Spinal cord (tissue), 10 donors: ENCODE results near the gene LZTR1. TPM values are rescaled to one million over a fixed set of nuclear protein-coding genes. Genes with fewer than 3 reads are reported as not detected.

Experiments
- DNase-seq, 6 donors: peaks; one replicate each; pipeline versions ENCODE4 v3.0.0 to v3.0.0-alpha.2; 2013 to 2015; ENCODE audit warnings: low spot score in 6 of 6, low read depth in 4 of 6
- H3K27ac ChIP-seq: one replicate; pipeline ENCODE4 v1.5.1; 2013; ENCODE audit warnings: low read depth, low read length, control low read depth
- H3K27me3 ChIP-seq: one replicate; pipeline ENCODE4 v1.6.1; 2013; ENCODE audit warnings: low read length; ENCODE audit not compliant: control insufficient read depth, insufficient read depth
- H3K36me3 ChIP-seq: one replicate; pipeline ENCODE4 v1.6.1; 2013; ENCODE audit warnings: low read length; ENCODE audit not compliant: control insufficient read depth, insufficient read depth
- H3K4me1 ChIP-seq: one replicate; pipeline ENCODE4 v1.6.1; 2013; ENCODE audit warnings: low read length; ENCODE audit not compliant: control insufficient read depth, insufficient read depth
- H3K4me3 ChIP-seq: one replicate; pipeline ENCODE4 v1.5.1; 2013; ENCODE audit warnings: low read depth, low read length, control low read depth
- H3K9me3 ChIP-seq: one replicate; pipeline ENCODE4 v1.6.1; 2013; ENCODE audit warnings: low read length; ENCODE audit not compliant: control insufficient read depth, insufficient read depth
- WGBS: methylation state at CpG from one replicate; pipeline ENCODE4 v1.1.5; 2013; ENCODE audit warnings: missing lambda C conversion rate; ENCODE audit not compliant: insufficient coverage; 5-methylcytosine and 5-hydroxymethylcytosine counted together
- polyA plus RNA-seq, 2 donors: library from polyadenylated mRNA; unstranded; fragments of 120-200 nt; gene quantifications; one replicate each; pipeline ENCODE4 v1.2.1, GENCODE V29; 2013; ENCODE audit not compliant: insufficient read length in 2 of 2
- total RNA-seq, 2 donors: library from RNA; depleted of rRNA in 1 of 2; stranded (reverse); fragments of 120-200 nt in 1 of 2; fragments of >200 nt in 1 of 2; gene quantifications; one replicate each; pipeline versions ENCODE4 v1.2.3 to v1.2.4, GENCODE V29; 2013 to 2014
- donor health status: healthy.

The LZTR1 gene
- total and polyA plus RNA-seq, 4 donors: 44.8 to 93.6 (median 67.5) TPM

DNA sequence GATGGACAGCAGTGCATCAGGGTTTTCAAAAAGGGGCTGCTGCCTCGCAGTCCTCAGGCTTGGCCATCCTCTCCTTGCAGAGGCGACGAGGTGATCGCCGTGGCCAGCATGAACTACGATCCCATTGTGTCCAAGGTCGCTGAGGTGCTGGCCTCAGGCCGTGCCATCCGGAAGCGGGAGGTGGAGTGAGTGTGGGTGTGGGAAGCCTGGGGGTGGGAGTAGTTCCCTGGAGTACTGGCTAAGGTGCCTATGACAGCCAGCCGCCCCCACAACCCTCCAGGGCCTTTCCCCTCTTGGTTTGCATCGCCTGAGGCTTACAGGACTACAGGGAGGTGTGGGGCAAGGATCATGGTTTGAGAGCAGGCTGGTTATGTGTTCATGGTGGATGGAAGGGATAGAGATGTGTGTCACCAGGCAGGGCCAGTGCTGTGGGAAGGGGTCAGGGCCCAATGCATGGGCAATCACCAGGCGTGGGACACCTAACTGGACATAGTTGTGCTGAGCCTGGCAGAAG lies 2.1 kb upstream of the LZTR1 start:
- Histone ChIP-seq H3K4me1 (peaks cover 43% of the 10 kb centered on the region), H3K36me3 (peaks cover 32% of the 10 kb centered on the region), H3K4me3 (peak overlapping the region; percentile 28), H3K27me3 (no peaks in the 10 kb centered on the region), H3K9me3 (no peaks in the 10 kb centered on the region), H3K27ac (no peak overlapping the region)
- WGBS: 32% methylated on average over 11 of the region's 13 CpGs
- no peak for DNase-seq

DNA sequence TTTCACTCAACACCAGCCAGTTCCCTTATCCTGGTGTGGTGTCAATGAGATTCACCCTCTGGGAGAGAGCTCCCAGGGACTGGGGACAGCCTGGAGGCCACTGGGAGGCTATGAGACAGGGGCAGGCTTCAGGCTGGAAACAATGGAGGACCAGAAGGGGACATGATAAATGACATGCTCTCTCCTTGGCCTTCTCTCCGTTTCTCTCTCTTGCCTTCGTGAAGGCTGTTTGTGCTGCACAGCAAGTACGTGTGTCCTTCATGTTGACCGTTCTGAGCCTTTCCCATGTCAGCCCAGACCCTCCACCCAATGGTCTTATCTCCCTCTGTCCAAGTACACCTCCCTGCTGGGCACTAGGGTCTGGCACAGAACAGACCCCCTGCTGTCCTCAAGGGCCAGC lies 1.6 kb upstream of the LZTR1 start:
- H3K4me1 ChIP-seq: peaks cover 43% of the 10 kb centered on the region
- H3K9me3 ChIP-seq: no peaks in the 10 kb centered on the region
- no peak overlapping the region for H3K27ac ChIP-seq
- DNase-seq: no peak
- H3K36me3 ChIP-seq: peaks cover 35% of the 10 kb centered on the region
- no peaks in the 10 kb centered on the region for H3K27me3 ChIP-seq
- H3K4me3 ChIP-seq: no peak overlapping the region
- 62% methylated on average over 4 of the region's 4 CpGs for WGBS

DNA sequence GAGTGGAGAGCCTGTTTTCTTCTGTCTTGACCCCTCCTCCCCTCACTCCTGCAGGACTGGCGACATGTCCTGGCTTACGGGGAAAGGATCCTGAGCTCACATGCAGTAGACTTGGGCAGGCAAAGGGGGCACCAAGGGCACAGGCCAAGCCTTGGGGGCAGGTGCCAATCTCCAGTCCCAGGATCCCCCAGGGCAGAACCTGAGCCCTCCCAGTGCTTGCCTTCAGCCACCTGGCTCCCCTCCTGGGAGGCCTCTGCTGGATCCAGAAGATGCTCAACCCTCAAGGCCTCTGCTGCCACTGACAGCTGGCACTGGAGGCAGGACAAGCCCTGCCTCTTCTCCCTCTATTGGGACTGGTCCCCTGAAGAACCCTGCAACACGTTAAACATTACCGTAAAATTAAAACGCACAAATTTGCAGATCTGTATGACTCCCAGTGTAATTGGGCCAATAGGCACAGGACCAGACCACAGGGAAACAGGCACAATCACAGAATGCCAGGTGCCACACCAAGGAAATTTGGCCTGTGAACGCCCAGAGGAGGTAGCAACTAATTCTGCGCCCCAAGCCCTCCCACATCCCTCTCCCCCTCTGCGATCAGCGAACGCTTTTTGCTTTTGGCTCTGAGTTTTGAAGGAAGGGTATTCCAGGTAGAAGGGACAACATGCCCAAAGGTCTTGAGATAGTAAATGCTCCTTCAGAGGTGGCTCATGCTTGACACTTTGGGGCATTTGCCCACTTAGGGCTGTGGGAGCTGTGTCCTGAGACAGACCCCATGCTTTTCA lies 967 bp upstream of the LZTR1 start:
- Histone ChIP-seq H3K27me3 (no peaks in the 10 kb centered on the region), H3K4me3 (peak overlapping the region; percentile 87), H3K36me3 (peaks cover 34% of the 10 kb centered on the region), H3K27ac (peak overlapping the region; percentile 91), H3K4me1 (peaks cover 43% of the 10 kb centered on the region), H3K9me3 (no peaks in the 10 kb centered on the region)
- 93% methylated on average over 4 of the region's 10 CpGs for WGBS
- no peak for DNase-seq

DNA sequence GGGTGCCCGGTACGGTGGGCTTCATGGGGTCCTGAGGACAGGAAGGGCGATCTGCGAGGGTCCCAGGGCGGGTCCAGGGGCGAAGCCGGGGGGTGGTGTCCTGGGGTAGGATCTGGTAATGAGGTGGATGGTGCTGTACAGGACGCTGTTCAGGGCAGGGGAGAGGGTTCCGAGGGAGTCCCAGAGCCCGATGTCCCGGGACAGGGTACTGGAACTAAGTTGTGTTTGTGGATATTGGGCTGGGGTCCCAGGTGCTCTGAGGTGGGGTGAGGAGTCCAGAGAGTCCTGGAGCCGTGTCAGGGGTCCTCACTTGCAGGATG lies 426 bp downstream of the LZTR1 start:
- H3K27me3 ChIP-seq: no peaks in the 10 kb centered on the region
- 1% methylated on average over 12 of the region's 12 CpGs for WGBS
- no peaks in the 10 kb centered on the region for H3K9me3 ChIP-seq
- H3K36me3 ChIP-seq: peaks cover 31% of the 10 kb centered on the region
- peak overlapping the region; percentile 87 for H3K4me3 ChIP-seq
- no peak for DNase-seq
- peak overlapping the region; percentile 40 for H3K27ac ChIP-seq
- H3K4me1 ChIP-seq: peaks cover 43% of the 10 kb centered on the region

DNA sequence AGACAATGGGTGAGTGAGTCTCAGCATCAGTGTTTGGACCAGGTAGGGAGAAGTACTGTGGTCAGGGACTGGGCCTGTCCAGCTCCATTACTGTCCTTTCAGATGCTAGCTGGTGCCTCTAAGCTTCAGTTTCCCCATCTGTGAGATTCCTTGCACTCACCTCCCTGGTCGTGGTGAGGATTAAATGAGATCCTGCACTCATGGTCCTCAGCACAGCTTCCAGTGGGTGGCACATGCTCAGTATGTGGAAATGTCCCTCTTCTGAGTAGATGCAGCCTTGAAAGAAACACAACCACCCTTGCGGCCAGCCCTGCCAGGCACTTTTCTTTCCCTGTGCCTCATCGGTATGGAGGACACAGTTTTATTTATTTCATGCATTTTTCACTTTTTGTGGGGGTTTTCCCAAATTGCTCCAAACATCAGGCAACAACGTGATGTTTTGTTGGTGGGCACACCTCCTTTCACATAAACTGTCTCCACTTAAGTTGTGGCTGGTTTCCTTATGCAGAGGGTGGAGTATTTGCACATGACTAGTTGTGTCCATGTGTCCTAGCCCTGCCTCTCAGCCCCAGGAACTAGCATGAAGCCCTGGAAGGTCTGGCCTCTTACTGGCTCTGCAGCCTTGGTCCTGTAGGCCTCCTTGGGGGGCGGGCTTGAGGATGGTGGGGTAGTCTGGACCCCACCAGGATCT lies 1.1 kb downstream of the LZTR1 start:
- Histone ChIP-seq H3K4me3 (peak overlapping the region; percentile 87), H3K27me3 (no peaks in the 10 kb centered on the region), H3K4me1 (peaks cover 43% of the 10 kb centered on the region), H3K9me3 (no peaks in the 10 kb centered on the region), H3K27ac (no peak overlapping the region), H3K36me3 (peaks cover 37% of the 10 kb centered on the region)
- 95% methylated on average over 4 of the region's 5 CpGs for WGBS
- DNase-seq: no peak

DNA sequence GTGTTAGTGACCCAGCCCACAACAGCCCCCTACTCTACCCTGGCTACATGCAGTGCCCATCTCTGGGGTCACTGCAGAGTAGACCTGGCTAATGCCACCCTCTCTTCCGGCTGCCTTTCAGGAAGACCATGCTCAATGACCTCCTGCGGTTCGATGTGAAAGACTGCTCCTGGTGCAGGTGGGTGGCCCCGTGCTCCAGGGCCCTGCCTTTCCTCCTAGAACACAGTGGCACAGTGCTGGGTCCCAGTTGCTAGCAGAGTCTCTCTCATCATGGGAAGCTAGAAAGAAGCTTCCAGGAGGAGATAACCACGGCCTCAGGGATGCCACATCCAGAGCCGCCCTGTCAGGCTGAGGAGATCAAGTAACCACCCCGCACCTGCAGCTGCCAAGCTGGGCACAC lies 3.6 kb downstream of the LZTR1 start:
- no peak overlapping the region for H3K4me3 ChIP-seq
- no peaks in the 10 kb centered on the region for H3K9me3 ChIP-seq
- H3K4me1 ChIP-seq: peaks cover 24% of the 10 kb centered on the region
- 97% methylated on average over 7 of the region's 7 CpGs for WGBS
- DNase-seq: no peak
- H3K36me3 ChIP-seq: peaks cover 61% of the 10 kb centered on the region
- H3K27me3 ChIP-seq: no peaks in the 10 kb centered on the region
- no peak overlapping the region for H3K27ac ChIP-seq

DNA sequence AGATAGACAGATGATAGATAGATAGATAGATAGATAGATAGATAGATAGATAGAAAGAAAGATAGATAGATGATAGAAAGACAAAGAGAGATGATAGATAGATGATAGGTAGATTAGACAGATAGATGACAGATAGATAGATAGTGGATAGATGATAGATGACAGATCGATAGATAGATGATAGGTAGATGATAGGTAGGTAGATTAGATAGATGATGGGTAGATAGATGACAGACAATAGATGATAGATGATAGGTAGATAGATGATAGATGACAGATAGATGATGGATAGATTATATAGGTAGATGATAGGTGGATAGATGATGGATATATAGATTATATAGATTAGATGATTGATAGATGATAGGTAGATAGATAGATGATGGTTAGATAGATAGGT lies 4.3 kb downstream of the LZTR1 start:
- H3K27ac ChIP-seq: no peak overlapping the region
- H3K9me3 ChIP-seq: no peaks in the 10 kb centered on the region
- H3K4me3 ChIP-seq: no peak overlapping the region
- peaks cover 68% of the 10 kb centered on the region for H3K36me3 ChIP-seq
- peaks cover 17% of the 10 kb centered on the region for H3K4me1 ChIP-seq
- DNase-seq: no peak
- H3K27me3 ChIP-seq: no peaks in the 10 kb centered on the region
- 100% methylated on average over 1 of the region's 1 CpG for WGBS

DNA sequence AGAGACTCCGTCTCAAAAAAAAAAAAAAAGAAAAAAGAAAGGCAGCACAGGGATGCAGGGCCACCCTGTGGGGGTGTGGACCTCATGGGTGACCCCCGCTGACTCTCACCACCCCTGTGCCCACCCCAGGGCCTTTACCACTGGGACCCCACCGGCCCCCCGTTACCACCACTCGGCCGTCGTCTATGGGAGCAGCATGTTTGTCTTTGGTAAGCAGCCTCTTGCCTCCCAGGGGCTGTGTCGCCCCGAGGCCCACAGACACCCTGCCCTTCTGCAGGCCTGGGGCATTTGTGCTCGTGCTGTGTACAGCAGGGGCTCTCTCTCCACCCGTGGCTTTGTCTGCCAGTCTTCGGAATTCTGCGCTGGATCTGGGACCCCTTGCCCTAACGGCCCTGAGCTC lies 5.3 kb downstream of the LZTR1 start:
- DNase-seq: no peak
- 95% methylated on average over 14 of the region's 14 CpGs for WGBS
- Histone ChIP-seq H3K27me3 (no peaks in the 10 kb centered on the region), H3K9me3 (no peaks in the 10 kb centered on the region), H3K36me3 (peaks cover 77% of the 10 kb centered on the region), H3K27ac (no peak overlapping the region), H3K4me1 (peaks cover 13% of the 10 kb centered on the region), H3K4me3 (no peak overlapping the region)

DNA sequence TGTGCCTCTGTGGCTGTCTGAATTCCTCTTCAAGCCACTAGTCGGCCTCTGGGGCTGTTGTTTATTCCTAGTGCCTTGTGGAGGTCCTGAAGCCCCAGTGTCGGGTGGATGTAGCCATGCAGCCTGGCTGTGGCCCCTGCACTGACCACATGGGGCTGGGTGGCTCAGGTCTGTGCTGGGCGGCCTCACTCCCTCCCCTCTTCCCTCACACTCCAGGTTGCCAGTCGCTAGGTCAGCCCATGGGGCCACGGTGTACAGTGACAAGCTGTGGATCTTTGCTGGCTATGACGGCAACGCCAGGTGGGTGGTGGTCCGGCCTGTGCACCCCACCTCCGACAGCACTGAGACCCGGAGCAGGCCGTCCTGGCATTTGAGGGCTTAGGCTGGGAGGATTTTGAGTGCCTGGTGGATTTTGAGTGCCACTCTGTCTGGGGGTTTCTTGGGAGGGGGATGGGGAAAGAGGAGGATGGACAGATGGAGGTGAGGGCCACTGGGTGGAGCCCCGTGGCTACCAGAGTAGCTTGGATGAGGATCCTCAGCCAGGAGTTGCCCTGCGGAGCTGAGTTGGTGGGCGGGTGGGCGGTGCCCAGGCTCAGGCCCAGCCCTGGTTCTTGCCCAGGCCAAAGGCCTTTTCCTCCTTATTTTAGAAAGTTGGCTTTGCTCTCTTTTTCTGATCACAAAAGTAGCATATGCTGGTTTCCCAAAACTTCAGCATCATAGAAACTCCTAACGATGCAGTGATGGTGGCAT lies 6.7 kb downstream of the LZTR1 start:
- 84% methylated on average over 15 of the region's 16 CpGs for WGBS

More for the DNA sequence above, 6.7 kb downstream of the LZTR1 start:
- no peaks in the 10 kb centered on the region for H3K27me3 ChIP-seq
- no peak overlapping the region for H3K4me3 ChIP-seq
- no peaks in the 10 kb centered on the region for H3K4me1 ChIP-seq
- no peak overlapping the region for H3K27ac ChIP-seq
- H3K9me3 ChIP-seq: no peaks in the 10 kb centered on the region
- no peak for DNase-seq
- H3K36me3 ChIP-seq: peaks cover 85% of the 10 kb centered on the region
